ENCODE results near the gene OR52K1. TPM values are rescaled to one million over a fixed set of nuclear protein-coding genes. Genes with fewer than 3 reads are reported as not detected.

The OR52K1 gene
- polyA plus RNA-seq, 1 experiment: not detected

- CTCF ChIA-PET: no interaction called here
Observed at GRCh38 chr11:4460151-4460550, 22.3 kb upstream of the OR52K1 start.

GRCh38 chr11:4464216-4465159, 18.0 kb upstream of the OR52K1 start:
- no peaks in the 10 kb centered on the region for H3K27me3 ChIP-seq (ENCODE audit: control insufficient read depth, insufficient read depth, low read length)
- POLR2A ChIA-PET: no interaction called here
- no peak for DNase-seq (ENCODE audit: low read depth)
- CTCF ChIA-PET: interaction anchor here (1.3 kb wide), 1 partner anchor 27 kb away, joined by 3 read pairs; no protein-coding TSS in a partner anchor
- TF ChIP-seq, protein P1, sequence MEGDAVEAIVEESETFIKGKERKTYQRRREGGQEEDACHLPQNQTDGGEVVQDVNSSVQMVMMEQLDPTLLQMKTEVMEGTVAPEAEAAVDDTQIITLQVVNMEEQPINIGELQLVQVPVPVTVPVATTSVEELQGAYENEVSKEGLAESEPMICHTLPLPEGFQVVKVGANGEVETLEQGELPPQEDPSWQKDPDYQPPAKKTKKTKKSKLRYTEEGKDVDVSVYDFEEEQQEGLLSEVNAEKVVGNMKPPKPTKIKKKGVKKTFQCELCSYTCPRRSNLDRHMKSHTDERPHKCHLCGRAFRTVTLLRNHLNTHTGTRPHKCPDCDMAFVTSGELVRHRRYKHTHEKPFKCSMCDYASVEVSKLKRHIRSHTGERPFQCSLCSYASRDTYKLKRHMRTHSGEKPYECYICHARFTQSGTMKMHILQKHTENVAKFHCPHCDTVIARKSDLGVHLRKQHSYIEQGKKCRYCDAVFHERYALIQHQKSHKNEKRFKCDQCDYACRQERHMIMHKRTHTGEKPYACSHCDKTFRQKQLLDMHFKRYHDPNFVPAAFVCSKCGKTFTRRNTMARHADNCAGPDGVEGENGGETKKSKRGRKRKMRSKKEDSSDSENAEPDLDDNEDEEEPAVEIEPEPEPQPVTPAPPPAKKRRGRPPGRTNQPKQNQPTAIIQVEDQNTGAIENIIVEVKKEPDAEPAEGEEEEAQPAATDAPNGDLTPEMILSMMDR (IDR thresholded peaks at IDR 0.05; ENCODE audit: insufficient read depth, low read depth, low read length): no peak
- no peaks in the 10 kb centered on the region for H3K36me3 ChIP-seq (ENCODE audit: control insufficient read depth, insufficient read depth, low read length)
- H3K4me3 ChIP-seq (ENCODE audit: low read depth, low read length): no peak overlapping the region

More at GRCh38 chr11:4460151-4460550, 22.3 kb upstream of the OR52K1 start:
- POLR2A ChIA-PET: no interaction called here
- H3K36me3 ChIP-seq (ENCODE audit: control insufficient read depth, insufficient read depth, low read length): no peaks in the 10 kb centered on the region
- no peaks in the 10 kb centered on the region for H3K27me3 ChIP-seq (ENCODE audit: control insufficient read depth, insufficient read depth, low read length)
- no peak for DNase-seq (ENCODE audit: low read depth)
- no peak overlapping the region for H3K4me3 ChIP-seq (ENCODE audit: low read depth, low read length)
- TF ChIP-seq, protein P1 (IDR thresholded peaks at IDR 0.05; ENCODE audit: insufficient read depth, low read depth, low read length): no peak

- DNase-seq (ENCODE audit: low read depth): no peak
- TF ChIP-seq, protein P1 (IDR thresholded peaks at IDR 0.05; ENCODE audit: insufficient read depth, low read depth, low read length): no peak
- CTCF ChIA-PET: interaction anchor here (0.9 to 1.3 kb wide), 2 partner anchors 14 to 27 kb away, joined by 3 read pairs; no protein-coding TSS in a partner anchor
- POLR2A ChIA-PET: no interaction called here
- H3K4me3 ChIP-seq (ENCODE audit: low read depth, low read length): no peak overlapping the region
- H3K27me3 ChIP-seq (ENCODE audit: control insufficient read depth, insufficient read depth, low read length): no peaks in the 10 kb centered on the region
- H3K36me3 ChIP-seq (ENCODE audit: control insufficient read depth, insufficient read depth, low read length): no peaks in the 10 kb centered on the region
Observed at GRCh38 chr11:4465407-4465806, 17.0 kb upstream of the OR52K1 start.

GRCh38 chr11:4466131-4466870, 16.1 kb upstream of the OR52K1 start:
- TF ChIP-seq, protein P1 (IDR thresholded peaks at IDR 0.05; ENCODE audit: insufficient read depth, low read depth, low read length): no peak
- ChIA-PET CTCF (interaction anchor here (0.9 to 1.3 kb wide), 2 partner anchors 15 to 26 kb away, joined by 3 read pairs; no protein-coding TSS in a partner anchor), POLR2A (no interaction called here)
- Histone ChIP-seq H3K4me3 (ENCODE audit: low read depth, low read length) (no peak overlapping the region), H3K27me3 (ENCODE audit: control insufficient read depth, insufficient read depth, low read length) (no peaks in the 10 kb centered on the region), H3K36me3 (ENCODE audit: control insufficient read depth, insufficient read depth, low read length) (no peaks in the 10 kb centered on the region)
- no peak for DNase-seq (ENCODE audit: low read depth)

GRCh38 chr11:4466871-4467442, 15.5 kb upstream of the OR52K1 start:
- Histone ChIP-seq H3K36me3 (ENCODE audit: control insufficient read depth, insufficient read depth, low read length) (no peaks in the 10 kb centered on the region), H3K27me3 (ENCODE audit: control insufficient read depth, insufficient read depth, low read length) (no peaks in the 10 kb centered on the region), H3K4me3 (ENCODE audit: low read depth, low read length) (no peak overlapping the region)
- TF ChIP-seq, protein P1 (IDR thresholded peaks at IDR 0.05; ENCODE audit: insufficient read depth, low read depth, low read length): no peak
- CTCF ChIA-PET: no interaction called here
- DNase-seq (ENCODE audit: low read depth): no peak
- POLR2A ChIA-PET: no interaction called here

Measured in BJ (cell line).